OCI-LY7 (cell line): Measurements from ENCODE around the gene USP38.

Experiments
- EZH2phosphoT487 ChIP-seq: fragments of 200-600 bp; sonication (generic); IDR thresholded peaks from 2 replicates; pipeline ENCODE4 v1.6.1; 2018; ENCODE audit warnings: low read depth, borderline replicate concordance, mild to moderate bottlenecking, mixed run types, antibody characterized with exemption, low read length, moderate library complexity, mixed read lengths
- TF ChIP-seq, protein P1 (sequence below): fragments of 200-600 bp; sonication (generic); conservative IDR thresholded peaks from 2 replicates; pipeline ENCODE4 v1.5.1; 2014; ENCODE audit warnings: mild to moderate bottlenecking, antibody characterized with exemption, low read length, moderate library complexity, mixed read lengths

GRCh38 chr4:143270256-143270838, 85.6 kb downstream of the USP38 start:
- TF ChIP-seq, protein P1, sequence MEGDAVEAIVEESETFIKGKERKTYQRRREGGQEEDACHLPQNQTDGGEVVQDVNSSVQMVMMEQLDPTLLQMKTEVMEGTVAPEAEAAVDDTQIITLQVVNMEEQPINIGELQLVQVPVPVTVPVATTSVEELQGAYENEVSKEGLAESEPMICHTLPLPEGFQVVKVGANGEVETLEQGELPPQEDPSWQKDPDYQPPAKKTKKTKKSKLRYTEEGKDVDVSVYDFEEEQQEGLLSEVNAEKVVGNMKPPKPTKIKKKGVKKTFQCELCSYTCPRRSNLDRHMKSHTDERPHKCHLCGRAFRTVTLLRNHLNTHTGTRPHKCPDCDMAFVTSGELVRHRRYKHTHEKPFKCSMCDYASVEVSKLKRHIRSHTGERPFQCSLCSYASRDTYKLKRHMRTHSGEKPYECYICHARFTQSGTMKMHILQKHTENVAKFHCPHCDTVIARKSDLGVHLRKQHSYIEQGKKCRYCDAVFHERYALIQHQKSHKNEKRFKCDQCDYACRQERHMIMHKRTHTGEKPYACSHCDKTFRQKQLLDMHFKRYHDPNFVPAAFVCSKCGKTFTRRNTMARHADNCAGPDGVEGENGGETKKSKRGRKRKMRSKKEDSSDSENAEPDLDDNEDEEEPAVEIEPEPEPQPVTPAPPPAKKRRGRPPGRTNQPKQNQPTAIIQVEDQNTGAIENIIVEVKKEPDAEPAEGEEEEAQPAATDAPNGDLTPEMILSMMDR: no peak
- TF ChIP-seq EZH2phosphoT487: no peak
